ENCODE measurements around the gene HSPD1. TPM values are rescaled to one million over a fixed set of nuclear protein-coding genes. Genes with fewer than 3 reads are reported as not detected.
A peak's percentile ranks its signal among the peaks of the same experiment; 100 is the strongest.

Gene HSPD1
- total and polyA plus RNA-seq, 2 of the 13 experiments (the other 11 are each of a cell fraction or from before 2014, with no cell fraction given), result 685 to 2,610 TPM

DNA sequence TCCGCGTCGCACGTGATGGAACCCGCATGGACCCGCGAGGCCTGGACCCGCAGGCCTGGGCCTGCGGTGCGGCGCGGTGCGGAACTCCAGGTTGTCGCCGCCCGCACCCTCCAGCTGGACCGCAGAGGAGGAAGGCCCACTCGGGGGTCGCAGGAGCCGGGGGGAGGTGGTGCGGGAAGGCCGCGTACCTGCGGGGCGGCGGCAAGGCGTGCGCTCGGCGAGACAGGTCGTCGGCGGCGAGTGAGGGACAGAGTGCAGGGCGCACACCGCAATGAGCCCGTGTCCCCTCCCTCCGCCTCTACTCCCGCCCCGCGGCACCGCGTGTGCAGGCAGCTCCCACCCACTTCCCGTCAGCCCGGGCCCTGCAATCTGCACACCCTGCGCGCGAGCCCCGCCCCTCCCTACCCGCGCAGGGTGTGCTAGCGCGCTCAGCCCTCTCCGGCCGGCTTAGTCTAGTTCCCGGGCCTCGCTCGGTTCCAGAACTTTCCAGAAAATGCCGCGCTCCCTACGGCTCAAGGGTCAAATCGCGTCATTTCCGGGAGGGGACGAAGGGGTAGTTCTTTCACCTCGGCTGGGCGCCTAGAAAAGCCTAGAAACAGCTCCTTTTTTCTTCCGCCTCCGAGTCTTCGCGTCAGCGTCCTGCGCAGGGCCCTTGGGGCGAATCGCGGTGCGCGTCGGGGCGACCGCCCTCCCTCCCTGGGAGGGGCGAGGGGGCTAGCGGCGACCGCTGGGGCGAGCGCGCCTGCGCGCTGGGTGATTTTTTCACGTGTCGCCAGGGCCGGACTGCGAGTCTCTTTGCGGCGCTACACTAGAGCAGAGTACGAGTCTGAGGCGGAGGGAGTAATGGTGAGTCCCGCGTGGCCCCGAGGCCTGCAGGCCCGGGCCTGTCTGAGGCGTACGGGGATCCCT lies at the start of gene HSPD1, which contains the start of gene HSPE1 (continued):
- TF ChIP-seq RCOR2 (CRISPR knock-in tag; IDR thresholded peaks at IDR 0.05), result peak; percentile 80
- TF ChIP-seq, protein P1, sequence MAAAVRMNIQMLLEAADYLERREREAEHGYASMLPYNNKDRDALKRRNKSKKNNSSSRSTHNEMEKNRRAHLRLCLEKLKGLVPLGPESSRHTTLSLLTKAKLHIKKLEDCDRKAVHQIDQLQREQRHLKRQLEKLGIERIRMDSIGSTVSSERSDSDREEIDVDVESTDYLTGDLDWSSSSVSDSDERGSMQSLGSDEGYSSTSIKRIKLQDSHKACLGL (CRISPR knock-in tag; IDR thresholded peaks at IDR 0.05), result peak; percentile 96
- TF ChIP-seq MATR3 (CRISPR knock-in tag; IDR thresholded peaks at IDR 0.05), result no peak
- peak; percentile 99 for TF ChIP-seq PTBP1 (IDR thresholded peaks at IDR 0.05; ENCODE audit: low read depth, low read length, poor library complexity, severe bottlenecking)
- peak; percentile 88 for TF ChIP-seq TGIF2 (CRISPR knock-in tag; IDR thresholded peaks at IDR 0.05)
- peak; percentile 98 for TF ChIP-seq PCBP1 (IDR thresholded peaks at IDR 0.05; ENCODE audit: borderline replicate concordance, low read depth, low read length)
- peak; percentile 98 for TF ChIP-seq TBX2 (CRISPR knock-in tag; IDR thresholded peaks at IDR 0.05; ENCODE audit: borderline replicate concordance)
- peak; percentile 97 for TF ChIP-seq BCL3 (CRISPR knock-in tag; IDR thresholded peaks at IDR 0.05)
- TF ChIP-seq, protein P2, sequence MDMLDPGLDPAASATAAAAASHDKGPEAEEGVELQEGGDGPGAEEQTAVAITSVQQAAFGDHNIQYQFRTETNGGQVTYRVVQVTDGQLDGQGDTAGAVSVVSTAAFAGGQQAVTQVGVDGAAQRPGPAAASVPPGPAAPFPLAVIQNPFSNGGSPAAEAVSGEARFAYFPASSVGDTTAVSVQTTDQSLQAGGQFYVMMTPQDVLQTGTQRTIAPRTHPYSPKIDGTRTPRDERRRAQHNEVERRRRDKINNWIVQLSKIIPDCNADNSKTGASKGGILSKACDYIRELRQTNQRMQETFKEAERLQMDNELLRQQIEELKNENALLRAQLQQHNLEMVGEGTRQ (IDR thresholded peaks at IDR 0.05; ENCODE audit: low read depth, low read length), result peak; percentile 40
- TF ChIP-seq, protein P2 (CRISPR knock-in tag; IDR thresholded peaks at IDR 0.05; ENCODE audit: borderline replicate concordance), result peak; percentile 78
- TF ChIP-seq MTF2 (CRISPR knock-in tag; IDR thresholded peaks at IDR 0.05; ENCODE audit: borderline replicate concordance), result no peak; the same call in 1 of the 2 replicates
- TF ChIP-seq ZNF747 (CRISPR knock-in tag; IDR thresholded peaks at IDR 0.05; ENCODE audit: borderline replicate concordance), result peak; percentile 99
- TF ChIP-seq ZNF138 (CRISPR knock-in tag; IDR thresholded peaks at IDR 0.05; ENCODE audit: low read depth), result no peak; the same call in none of the 2 replicates
- TF ChIP-seq SPEN (CRISPR knock-in tag; IDR thresholded peaks at IDR 0.05; ENCODE audit: low read depth), result peak; percentile 98
- TF ChIP-seq, protein P3, sequence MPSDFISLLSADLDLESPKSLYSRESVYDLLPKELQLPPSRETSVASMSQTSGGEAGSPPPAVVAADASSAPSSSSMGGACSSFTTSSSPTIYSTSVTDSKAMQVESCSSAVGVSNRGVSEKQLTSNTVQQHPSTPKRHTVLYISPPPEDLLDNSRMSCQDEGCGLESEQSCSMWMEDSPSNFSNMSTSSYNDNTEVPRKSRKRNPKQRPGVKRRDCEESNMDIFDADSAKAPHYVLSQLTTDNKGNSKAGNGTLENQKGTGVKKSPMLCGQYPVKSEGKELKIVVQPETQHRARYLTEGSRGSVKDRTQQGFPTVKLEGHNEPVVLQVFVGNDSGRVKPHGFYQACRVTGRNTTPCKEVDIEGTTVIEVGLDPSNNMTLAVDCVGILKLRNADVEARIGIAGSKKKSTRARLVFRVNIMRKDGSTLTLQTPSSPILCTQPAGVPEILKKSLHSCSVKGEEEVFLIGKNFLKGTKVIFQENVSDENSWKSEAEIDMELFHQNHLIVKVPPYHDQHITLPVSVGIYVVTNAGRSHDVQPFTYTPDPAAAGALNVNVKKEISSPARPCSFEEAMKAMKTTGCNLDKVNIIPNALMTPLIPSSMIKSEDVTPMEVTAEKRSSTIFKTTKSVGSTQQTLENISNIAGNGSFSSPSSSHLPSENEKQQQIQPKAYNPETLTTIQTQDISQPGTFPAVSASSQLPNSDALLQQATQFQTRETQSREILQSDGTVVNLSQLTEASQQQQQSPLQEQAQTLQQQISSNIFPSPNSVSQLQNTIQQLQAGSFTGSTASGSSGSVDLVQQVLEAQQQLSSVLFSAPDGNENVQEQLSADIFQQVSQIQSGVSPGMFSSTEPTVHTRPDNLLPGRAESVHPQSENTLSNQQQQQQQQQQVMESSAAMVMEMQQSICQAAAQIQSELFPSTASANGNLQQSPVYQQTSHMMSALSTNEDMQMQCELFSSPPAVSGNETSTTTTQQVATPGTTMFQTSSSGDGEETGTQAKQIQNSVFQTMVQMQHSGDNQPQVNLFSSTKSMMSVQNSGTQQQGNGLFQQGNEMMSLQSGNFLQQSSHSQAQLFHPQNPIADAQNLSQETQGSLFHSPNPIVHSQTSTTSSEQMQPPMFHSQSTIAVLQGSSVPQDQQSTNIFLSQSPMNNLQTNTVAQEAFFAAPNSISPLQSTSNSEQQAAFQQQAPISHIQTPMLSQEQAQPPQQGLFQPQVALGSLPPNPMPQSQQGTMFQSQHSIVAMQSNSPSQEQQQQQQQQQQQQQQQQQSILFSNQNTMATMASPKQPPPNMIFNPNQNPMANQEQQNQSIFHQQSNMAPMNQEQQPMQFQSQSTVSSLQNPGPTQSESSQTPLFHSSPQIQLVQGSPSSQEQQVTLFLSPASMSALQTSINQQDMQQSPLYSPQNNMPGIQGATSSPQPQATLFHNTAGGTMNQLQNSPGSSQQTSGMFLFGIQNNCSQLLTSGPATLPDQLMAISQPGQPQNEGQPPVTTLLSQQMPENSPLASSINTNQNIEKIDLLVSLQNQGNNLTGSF (CRISPR knock-in tag; IDR thresholded peaks at IDR 0.05), result peak; percentile 77
- peak; percentile 96 for TF ChIP-seq ELF1 (CRISPR knock-in tag; IDR thresholded peaks at IDR 0.05)
- TF ChIP-seq, protein P4, sequence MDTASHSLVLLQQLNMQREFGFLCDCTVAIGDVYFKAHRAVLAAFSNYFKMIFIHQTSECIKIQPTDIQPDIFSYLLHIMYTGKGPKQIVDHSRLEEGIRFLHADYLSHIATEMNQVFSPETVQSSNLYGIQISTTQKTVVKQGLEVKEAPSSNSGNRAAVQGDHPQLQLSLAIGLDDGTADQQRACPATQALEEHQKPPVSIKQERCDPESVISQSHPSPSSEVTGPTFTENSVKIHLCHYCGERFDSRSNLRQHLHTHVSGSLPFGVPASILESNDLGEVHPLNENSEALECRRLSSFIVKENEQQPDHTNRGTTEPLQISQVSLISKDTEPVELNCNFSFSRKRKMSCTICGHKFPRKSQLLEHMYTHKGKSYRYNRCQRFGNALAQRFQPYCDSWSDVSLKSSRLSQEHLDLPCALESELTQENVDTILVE (CRISPR knock-in tag; IDR thresholded peaks at IDR 0.05), result peak; percentile 97
- peak; percentile 97 for TF ChIP-seq SRY (CRISPR knock-in tag; IDR thresholded peaks at IDR 0.05)
- 0 out of 2 replicates have a peak, but pooled peaks have one; percentile 12 for TF ChIP-seq ZNF644 (CRISPR knock-in tag; IDR thresholded peaks at IDR 0.05; ENCODE audit: low read depth)
